SU-DHL-6 (cell line): ENCODE results near the gene RAB44.

ENCODE experiments used
- H2AFZ ChIP-seq: fragments of 200-600 bp; sonication (generic); 2 replicates; pipeline ENCODE4 v1.6.1; 2014; ENCODE audit warnings: low read depth, mild to moderate bottlenecking, moderate library complexity, mixed read lengths, antibody characterized with exemption, low read length; ENCODE audit not compliant: severe bottlenecking
- H3F3A ChIP-seq: fragments of 200-600 bp; shearing (Covaris generic); 2 replicates; pipeline ENCODE4 v1.6.0; 2016; ENCODE audit warnings: antibody characterized with exemption, mild to moderate bottlenecking; ENCODE audit not compliant: insufficient read depth
- H3K27ac ChIP-seq: fragments of 200-600 bp; sonication (generic); 2 replicates; pipeline ENCODE4 v1.5.1; 2016; ENCODE audit warnings: low read depth, mild to moderate bottlenecking, low read length, moderate library complexity, mixed read lengths
- H3K27me3 ChIP-seq: fragments of 200-600 bp; sonication (generic), shearing (Covaris generic); 2 replicates; pipeline ENCODE4 v1.6.0; 2014; ENCODE audit warnings: mild to moderate bottlenecking, low read length
- H3K36me3 ChIP-seq: fragments of 200-600 bp; sonication (generic); 2 replicates; pipeline ENCODE4 v1.6.1; 2014; ENCODE audit warnings: mild to moderate bottlenecking, low read length, mixed read lengths
- H3K4me2 ChIP-seq: fragments of 300-600, 200-600 bp; shearing (Covaris generic), sonication (generic); 2 replicates; pipeline ENCODE4 v1.6.0; 2014; ENCODE audit warnings: low read length, low read depth, mild to moderate bottlenecking; ENCODE audit not compliant: poor library complexity, severe bottlenecking
- H3K4me3 ChIP-seq: fragments of 200-600 bp; sonication (generic); 2 replicates; pipeline ENCODE4 v1.5.1; 2014; ENCODE audit warnings: antibody characterized with exemption, low read length, mild to moderate bottlenecking, mixed read lengths; ENCODE audit not compliant: insufficient read depth, poor library complexity, severe bottlenecking
- H3K79me2 ChIP-seq: fragments of 200-600 bp; sonication (generic); 2 replicates; pipeline ENCODE4 v1.6.1; 2014; ENCODE audit warnings: mild to moderate bottlenecking, low read length, moderate library complexity; ENCODE audit not compliant: insufficient read depth
- H3K9ac ChIP-seq: fragments of 200-600 bp; sonication (generic); 2 replicates; pipeline ENCODE4 v1.7.0; 2014; ENCODE audit warnings: mild to moderate bottlenecking, low read length
- H3K9me2 ChIP-seq: fragments of 200-600 bp; sonication (generic); replicated peaks from 2 replicates; pipeline ENCODE4 v1.6.1; 2014; ENCODE audit warnings: low read length; ENCODE audit not compliant: insufficient read depth
- H3K9me3 ChIP-seq: fragments of 200-600 bp; sonication (generic); 2 replicates; pipeline ENCODE4 v1.6.1; 2014; ENCODE audit warnings: low read length, mixed read lengths; ENCODE audit not compliant: insufficient read depth
- H4K20me1 ChIP-seq: fragments of 200-600 bp; sonication (generic); 2 replicates; pipeline ENCODE4 v1.6.1; 2014; ENCODE audit warnings: low read depth, mild to moderate bottlenecking, antibody characterized with exemption, low read length, moderate library complexity, mixed read lengths
- CTCF ChIP-seq: fragments of 200-600 bp; sonication (generic); IDR thresholded peaks from one replicate; pipeline ENCODE4 v1.5.1; 2017; ENCODE audit warnings: antibody characterized with exemption, mild to moderate bottlenecking, low read length, moderate library complexity; ENCODE audit not compliant: insufficient read depth, poor library complexity, severe bottlenecking
- EZH2phosphoT487 ChIP-seq: fragments of 200-600 bp; sonication (generic), shearing (Covaris generic); conservative IDR thresholded peaks from 2 replicates; pipeline ENCODE4 v1.6.1; 2018; ENCODE audit warnings: mild to moderate bottlenecking, antibody characterized with exemption, low read length, moderate library complexity, mixed read lengths

Gene RAB44

GRCh38 chr6:36781669-36782068 lies 84.0 kb downstream of the RAB44 start:
- H3K4me2 ChIP-seq: no peak overlapping the region
- no peaks in the 10 kb centered on the region for H3K9me2 ChIP-seq
- no peak overlapping the region for H3K9ac ChIP-seq

More at GRCh38 chr6:36781669-36782068, 84.0 kb downstream of the RAB44 start:
- Histone ChIP-seq H2AFZ (no peak overlapping the region), H3K36me3 (no peaks in the 10 kb centered on the region), H3F3A (no peaks in the 10 kb centered on the region), H3K27ac (no peak overlapping the region), H4K20me1 (no peaks in the 10 kb centered on the region), H3K79me2 (no peaks in the 10 kb centered on the region), H3K9me3 (no peaks in the 10 kb centered on the region), H3K4me3 (no peak overlapping the region), H3K27me3 (no peaks in the 10 kb centered on the region)
- TF ChIP-seq CTCF (no peak), EZH2phosphoT487 (no peak)
